ENCODE data around the gene CEP128. TPM values are rescaled to one million over a fixed set of nuclear protein-coding genes. Genes with fewer than 3 reads are reported as not detected.

The CEP128 gene
- total RNA-seq, 8 experiments from 2014 or later: 1.7 to 12.7 (median 5.2) TPM

GRCh38 chr14:80787876-80788275 lies 153.7 kb downstream of the CEP128 start:
- no peak overlapping the region for H3K27ac ChIP-seq
- ATAC-seq (replicated peaks in 6 of 8): no peak
- WGBS, 10 experiments: 17 to 100% (median 100%) methylated on average over 1 of the region's 1 CpG; no CpG with 5 or more reads in 5 of the 10 experiments
- no peaks in the 10 kb centered on the region for H3K4me1 ChIP-seq (replicated peaks in 1 of 2)
- in situ Hi-C loops (cut with MboI; ENCODE audit: low pct_unique_long_range_greater_than_20kb in 2 of 9, low sequenced_read_pairs in 9 of 9, unreplicated experiment in 9 of 9): no loop called here
- no peak overlapping the region for H3K4me3 ChIP-seq

- H3K4me1 ChIP-seq (replicated peaks in 1 of 2): no peaks in the 10 kb centered on the region
- no peak overlapping the region for H3K4me3 ChIP-seq
- in situ Hi-C loops (cut with MboI; ENCODE audit: low pct_unique_long_range_greater_than_20kb in 2 of 9, low sequenced_read_pairs in 9 of 9, unreplicated experiment in 9 of 9): no loop called here
- no peak overlapping the region for H3K27ac ChIP-seq
- WGBS, 10 experiments: 39 to 100% (median 94%) methylated on average over 1 to 3 of the region's 4 CpGs; no CpG with 5 or more reads in 1 of the 10 experiments
- ATAC-seq (replicated peaks in 6 of 8): peak in 1 of 8 experiments; percentile 39
Measured at GRCh38 chr14:80784820-80785219, 156.7 kb downstream of the CEP128 start.

GRCh38 chr14:80781972-80782367 lies 159.6 kb downstream of the CEP128 start:
- no peak overlapping the region for H3K27ac ChIP-seq
- ATAC-seq (replicated peaks in 6 of 8): no peak
- in situ Hi-C loops (cut with MboI; ENCODE audit: low pct_unique_long_range_greater_than_20kb in 2 of 9, low sequenced_read_pairs in 9 of 9, unreplicated experiment in 9 of 9): no loop called here
- 86 to 100% (median 100%) methylated on average over 1 of the region's 1 CpG; no CpG with 5 or more reads in 3 of the 10 experiments for WGBS, 10 experiments
- H3K4me1 ChIP-seq (replicated peaks in 1 of 2): no peaks in the 10 kb centered on the region
- H3K4me3 ChIP-seq: no peak overlapping the region

DNA sequence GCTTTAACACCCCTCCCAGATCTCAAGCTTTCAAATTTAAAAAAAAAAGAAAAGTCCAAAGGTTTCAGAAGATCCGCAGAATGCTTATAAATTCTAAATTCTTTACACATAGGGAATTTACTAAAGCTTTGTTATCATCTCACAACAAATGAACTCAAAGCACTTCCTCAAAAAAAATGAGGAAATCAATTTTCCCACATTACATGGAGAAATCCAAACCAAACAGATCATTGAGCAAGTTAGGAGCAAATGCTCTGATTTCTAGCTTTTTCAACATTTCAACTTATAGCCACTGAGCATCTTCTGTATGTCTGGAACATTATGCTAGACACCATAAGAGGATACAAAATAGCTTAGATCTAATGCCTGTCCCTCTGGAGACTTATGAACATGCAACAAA lies 161.0 kb downstream of the CEP128 start:
- no peak for ATAC-seq (replicated peaks in 6 of 8)
- WGBS, 10 experiments: 0 to 100% (median 74%) methylated on average over 1 of the region's 1 CpG; no CpG with 5 or more reads in 2 of the 10 experiments
- H3K27ac ChIP-seq: no peak overlapping the region
- no peaks in the 10 kb centered on the region for H3K4me1 ChIP-seq (replicated peaks in 1 of 2)
- in situ Hi-C loops (cut with MboI; ENCODE audit: low pct_unique_long_range_greater_than_20kb in 2 of 9, low sequenced_read_pairs in 9 of 9, unreplicated experiment in 9 of 9): no loop called here
- no peak overlapping the region for H3K4me3 ChIP-seq

- Histone ChIP-seq H3K4me3 (no peak overlapping the region), H3K27ac (no peak overlapping the region), H3K4me1 (replicated peaks in 1 of 2) (peaks cover 0 to 5% of the 10 kb centered on the region in 2 donors)
- WGBS, 10 experiments: 80 to 100% (median 100%) methylated on average over 1 of the region's 1 CpG; no CpG with 5 or more reads in 2 of the 10 experiments
- ATAC-seq (replicated peaks in 6 of 8): no peak
- in situ Hi-C loops (cut with MboI; ENCODE audit: low pct_unique_long_range_greater_than_20kb in 2 of 9, low sequenced_read_pairs in 9 of 9, unreplicated experiment in 9 of 9): no loop called here
Measured at GRCh38 chr14:80776657-80777056, 164.9 kb downstream of the CEP128 start.

DNA sequence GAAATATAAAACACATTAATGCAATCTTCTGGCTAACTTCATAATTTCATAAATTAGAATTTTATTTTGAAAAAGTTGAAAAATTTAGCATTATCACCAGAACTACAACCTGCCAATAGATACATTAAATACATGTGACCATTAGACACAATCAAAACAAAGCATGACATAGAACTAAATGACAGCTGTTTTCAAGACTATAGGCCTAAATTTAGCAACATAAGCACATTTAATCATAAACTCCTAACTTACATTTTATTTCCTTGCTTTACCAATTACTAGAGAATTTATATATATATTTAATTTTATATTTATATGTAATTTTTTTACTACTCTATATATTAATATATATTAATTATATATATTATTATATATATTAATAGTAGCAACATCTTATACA lies 165.4 kb downstream of the CEP128 start:
- ATAC-seq (replicated peaks in 6 of 8): no peak

GRCh38 chr14:80772504-80772903 lies 169.0 kb downstream of the CEP128 start:
- WGBS, 10 experiments: 80 to 100% (median 100%) methylated on average over 1 to 5 of the region's 5 CpGs; no CpG with 5 or more reads in 2 of the 10 experiments
- Histone ChIP-seq H3K4me3 (no peak overlapping the region), H3K4me1 (replicated peaks in 1 of 2) (peaks cover 0 to 5% of the 10 kb centered on the region in 2 donors), H3K27ac (no peak overlapping the region)
- in situ Hi-C loops (cut with MboI; ENCODE audit: low pct_unique_long_range_greater_than_20kb in 2 of 9, low sequenced_read_pairs in 9 of 9, unreplicated experiment in 9 of 9): no loop called here
- no peak for ATAC-seq (replicated peaks in 6 of 8)

More for the DNA sequence above, 165.4 kb downstream of the CEP128 start:
- peaks cover 0 to 5% of the 10 kb centered on the region in 2 donors for H3K4me1 ChIP-seq (replicated peaks in 1 of 2)
- H3K4me3 ChIP-seq: no peak overlapping the region
- in situ Hi-C loops (cut with MboI; ENCODE audit: low pct_unique_long_range_greater_than_20kb in 2 of 9, low sequenced_read_pairs in 9 of 9, unreplicated experiment in 9 of 9): no loop called here
- no peak overlapping the region for H3K27ac ChIP-seq

- ATAC-seq (replicated peaks in 6 of 8): no peak
- Histone ChIP-seq H3K27ac (no peak overlapping the region), H3K4me1 (replicated peaks in 1 of 2) (peaks cover 0 to 5% of the 10 kb centered on the region in 2 donors), H3K4me3 (no peak overlapping the region)
- 0 to 100% (median 86%) methylated on average over 1 of the region's 1 CpG for WGBS, 10 experiments
- in situ Hi-C loops (cut with MboI; ENCODE audit: low pct_unique_long_range_greater_than_20kb in 2 of 9, low sequenced_read_pairs in 9 of 9, unreplicated experiment in 9 of 9): no loop called here
Measured at GRCh38 chr14:80771201-80771600, 170.3 kb downstream of the CEP128 start.

DNA sequence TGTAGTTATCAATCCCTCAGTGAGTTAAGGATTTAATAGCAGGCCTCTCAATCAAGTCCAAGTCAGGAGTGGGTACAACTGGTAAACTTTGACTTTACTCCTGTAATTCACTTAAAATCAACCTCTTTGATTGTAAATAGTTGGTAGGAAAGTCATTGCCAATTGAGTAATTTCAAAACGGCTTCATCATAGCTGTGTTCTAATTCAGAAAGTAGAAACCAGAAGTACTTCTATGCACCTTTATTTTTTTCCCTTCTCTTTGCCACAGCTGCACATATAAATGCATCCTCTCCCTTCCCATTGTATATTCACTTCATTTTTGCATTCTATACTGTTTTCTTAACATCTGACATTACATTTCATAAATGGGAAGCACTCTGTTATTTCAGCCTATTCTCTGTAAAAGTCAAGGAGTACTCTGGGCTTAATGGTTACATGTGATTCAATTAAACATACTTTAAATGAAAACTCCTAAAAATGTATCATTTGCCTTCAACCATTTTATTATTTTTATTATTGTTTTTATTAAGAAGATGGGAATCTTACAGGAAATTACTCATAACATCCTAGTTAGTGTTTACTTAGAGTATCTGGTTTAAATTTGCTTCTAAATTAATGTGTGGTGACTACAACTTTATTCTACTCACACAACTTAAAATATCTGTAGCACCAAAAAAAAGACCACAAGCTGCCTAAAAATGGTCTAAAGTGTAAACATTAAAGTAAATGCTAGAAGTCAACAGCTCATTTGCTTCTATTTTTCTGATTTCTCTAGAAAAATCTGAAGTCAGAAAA lies 171.2 kb downstream of the CEP128 start:
- no peak for ATAC-seq (replicated peaks in 6 of 8)
- WGBS, 10 experiments: 0 to 100% (median 82%) methylated on average over 1 of the region's 1 CpG; no CpG with 5 or more reads in 1 of the 10 experiments

DNA sequence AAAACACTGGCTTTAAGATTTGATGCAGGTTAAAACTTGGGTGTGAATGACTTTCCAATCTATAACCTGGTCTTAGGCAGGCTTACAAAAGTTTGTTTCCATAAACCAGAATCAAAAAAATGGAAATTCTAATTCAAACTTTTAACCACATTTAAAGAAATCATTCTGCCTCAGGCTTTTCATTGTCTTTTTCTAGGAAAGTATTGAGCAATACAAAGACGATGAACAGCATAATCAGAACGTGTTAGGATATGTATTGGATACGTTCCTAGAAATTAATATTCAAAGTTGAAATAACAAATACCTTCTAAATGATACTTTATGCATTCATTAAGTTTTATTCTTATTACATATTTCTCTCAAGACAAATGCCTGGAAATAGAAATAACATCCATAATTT lies 172.9 kb downstream of the CEP128 start:
- no peak overlapping the region for H3K4me3 ChIP-seq
- H3K4me1 ChIP-seq (replicated peaks in 1 of 2): no peaks in the 10 kb centered on the region
- no peak for ATAC-seq (replicated peaks in 6 of 8)
- no peak overlapping the region for H3K27ac ChIP-seq
- 0 to 100% (median 83%) methylated on average over 3 of the region's 3 CpGs for WGBS, 10 experiments
- in situ Hi-C loops (cut with MboI; ENCODE audit: low pct_unique_long_range_greater_than_20kb in 2 of 9, low sequenced_read_pairs in 9 of 9, unreplicated experiment in 9 of 9): no loop called here

More for the DNA sequence above, 171.2 kb downstream of the CEP128 start:
- H3K4me1 ChIP-seq (replicated peaks in 1 of 2): peaks cover 0 to 5% of the 10 kb centered on the region in 2 donors
- in situ Hi-C loops (cut with MboI; ENCODE audit: low pct_unique_long_range_greater_than_20kb in 2 of 9, low sequenced_read_pairs in 9 of 9, unreplicated experiment in 9 of 9): no loop called here
- H3K27ac ChIP-seq: no peak overlapping the region
- no peak overlapping the region for H3K4me3 ChIP-seq

GRCh38 chr14:80764921-80765507 lies 176.5 kb downstream of the CEP128 start:
- Histone ChIP-seq H3K27ac (no peak overlapping the region), H3K4me3 (no peak overlapping the region), H3K4me1 (replicated peaks in 1 of 2) (no peaks in the 10 kb centered on the region)
- 85 to 100% (median 96%) methylated on average over 1 to 6 of the region's 6 CpGs; no CpG with 5 or more reads in 1 of the 10 experiments for WGBS, 10 experiments
- no peak for ATAC-seq (replicated peaks in 6 of 8)
- in situ Hi-C loops (cut with MboI; ENCODE audit: low pct_unique_long_range_greater_than_20kb in 2 of 9, low sequenced_read_pairs in 9 of 9, unreplicated experiment in 9 of 9): no loop called here

GRCh38 chr14:80764496-80764895 lies 177.0 kb downstream of the CEP128 start:
- no peak overlapping the region for H3K4me3 ChIP-seq
- no peaks in the 10 kb centered on the region for H3K4me1 ChIP-seq (replicated peaks in 1 of 2)
- WGBS, 10 experiments: no CpG with 5 or more reads among the region's 1 CpG
- H3K27ac ChIP-seq: no peak overlapping the region
- ATAC-seq (replicated peaks in 6 of 8): no peak
- in situ Hi-C loops (cut with MboI; ENCODE audit: low pct_unique_long_range_greater_than_20kb in 2 of 9, low sequenced_read_pairs in 9 of 9, unreplicated experiment in 9 of 9): no loop called here

GRCh38 chr14:80762641-80763228 lies 178.8 kb downstream of the CEP128 start:
- ATAC-seq (replicated peaks in 6 of 8): no peak
- Histone ChIP-seq H3K4me3 (no peak overlapping the region), H3K27ac (no peak overlapping the region), H3K4me1 (replicated peaks in 1 of 2) (no peaks in the 10 kb centered on the region)
- 61 to 100% (median 100%) methylated on average over 1 to 3 of the region's 3 CpGs for whole genome bisulfite sequencing, 10 experiments
- in situ Hi-C loops (cut with MboI; ENCODE audit: low pct_unique_long_range_greater_than_20kb in 2 of 9, low sequenced_read_pairs in 9 of 9, unreplicated experiment in 9 of 9): no loop called here

Data from motor neuron (in vitro differentiated cells).